HG02885 (cell line): ENCODE data around the gene AMOTL1.
"Not testable (repeated sequence)": the region's sequence is repeated elsewhere in the genome, so short reads cannot be mapped to it uniquely, and the experiment has no call there.

ENCODE experiments used
- ATAC-seq: cut with Tn5 transposase; IDR thresholded peaks from one replicate; pipeline ENCODE4 v1.9.1; 2021; ENCODE audit warnings: mild to moderate bottlenecking; ENCODE audit not compliant: unreplicated experiment, poor library complexity

AMOTL1 gene

GRCh38 chr11:94840209-94840608 is 72.1 kb downstream of the AMOTL1 start:
- no peak for ATAC-seq

- no peak for ATAC-seq
Measured at GRCh38 chr11:94844031-94844430, 75.9 kb downstream of the AMOTL1 start.

- no peak for ATAC-seq
Measured at GRCh38 chr11:94845622-94846021, 77.5 kb downstream of the AMOTL1 start.

- ATAC-seq: no peak
Measured at GRCh38 chr11:94849839-94850238, 81.7 kb downstream of the AMOTL1 start.

- ATAC-seq: no peak
Measured at GRCh38 chr11:94851864-94852636, 83.9 kb downstream of the AMOTL1 start.

- ATAC-seq: not testable (repeated sequence)
Measured at GRCh38 chr11:94853288-94853687, 85.1 kb downstream of the AMOTL1 start.

- no peak for ATAC-seq
Measured at GRCh38 chr11:94853836-94854235, 85.7 kb downstream of the AMOTL1 start.

GRCh38 chr11:94854770-94855633 is 86.8 kb downstream of the AMOTL1 start:
- ATAC-seq: no peak

- no peak for ATAC-seq
Measured at GRCh38 chr11:94855666-94856065, 87.5 kb downstream of the AMOTL1 start.

- no peak for ATAC-seq
Measured at GRCh38 chr11:94856443-94856842, 88.3 kb downstream of the AMOTL1 start.

GRCh38 chr11:94857337-94857736 is 89.2 kb downstream of the AMOTL1 start:
- ATAC-seq: no peak

- no peak for ATAC-seq
Measured at GRCh38 chr11:94858012-94858705, 90.0 kb downstream of the AMOTL1 start.

GRCh38 chr11:94860333-94860732 is 92.2 kb downstream of the AMOTL1 start:
- ATAC-seq: no peak

- ATAC-seq: no peak
Measured at GRCh38 chr11:94861306-94861845, 93.2 kb downstream of the AMOTL1 start.

GRCh38 chr11:94862926-94863880 is 95.0 kb downstream of the AMOTL1 start:
- no peak for ATAC-seq

GRCh38 chr11:94864506-94865045 is 96.4 kb downstream of the AMOTL1 start:
- no peak for ATAC-seq

GRCh38 chr11:94866231-94866822 is 98.2 kb downstream of the AMOTL1 start:
- no peak for ATAC-seq

GRCh38 chr11:94866936-94867795 is 99.0 kb downstream of the AMOTL1 start:
- peak; percentile 37 for ATAC-seq
